A549 (cell line): ENCODE measurements around the gene CXXC5. TPM values are rescaled to one million over a fixed set of nuclear protein-coding genes. Genes with fewer than 3 reads are reported as not detected.

Experiments used
- ATAC-seq, 2 experiments: fragments of 200-7000 bp in 1 of 2; fragments of >200 bp in 1 of 2; cut with Nextera tagmentation in 1 of 2; cut with Tn5 transposase in 1 of 2; 3 replicates each; pipeline versions ENCODE4 v1.8.0 to v1.9.1; 2018 to 2020; ENCODE audit warnings: mild to moderate bottlenecking in 1 of 2, moderate library complexity in 1 of 2
- CTCF ChIA-PET: fragments of 300-600 bp; sonication (Branson Sonifier 250); formaldehyde crosslinking; extraction: SDS; loops from one replicate; lab custom pipeline; 2021; ENCODE audit warnings: antibody characterized with exemption, inconsistent platforms; lab: Yijun Ruan, JAX
- POLR2A ChIA-PET: fragments of 350-600 bp; formaldehyde crosslinking; extraction: SDS; loops from one replicate; lab custom pipeline; 2021; ENCODE audit warnings: antibody characterized with exemption, inconsistent platforms; lab: Yijun Ruan, JAX
- DNase-seq, 2 experiments: peaks; one replicate each; pipeline versions ENCODE4 v3.0.0 to v3.0.0-alpha.2; 2011 to 2016; ENCODE audit warnings: low read depth in 1 of 2, low spot score in 1 of 2
- FAIRE-seq: peaks from 2 replicates; lab custom pipeline; 2011; peaks lifted over from hg19 to GRCh38; lab: Jason Lieb, UNC
- H3K27ac ChIP-seq, 2 experiments: fragments of >200 bp; sonication (Bioruptor Twin); formaldehyde crosslinking; 3 replicates each; pipeline ENCODE4 v1.5.1; 2016 to 2017
- H3K4me1 ChIP-seq: fragments of >200 bp; sonication (Bioruptor Twin); formaldehyde crosslinking; 3 replicates; pipeline ENCODE4 v1.6.1; 2016
- H3K4me2 ChIP-seq: fragments of >200 bp; sonication (Bioruptor Twin); formaldehyde crosslinking; 3 replicates; pipeline ENCODE4 v1.6.1; 2016
- H3K4me3 ChIP-seq: fragments of >200 bp; sonication (Bioruptor Twin); formaldehyde crosslinking; 3 replicates; pipeline ENCODE4 v1.5.1; 2016
- H3K9me3 ChIP-seq: fragments of >200 bp; sonication (Bioruptor Twin); formaldehyde crosslinking; 3 replicates; pipeline ENCODE4 v1.6.1; 2016
- ATOH8 ChIP-seq: fragments of 250-450 bp; sonication (Bioruptor Pico); IDR thresholded peaks from 2 replicates; pipeline ENCODE4 v1.5.0; 2020; ENCODE audit warnings: low read depth, mild to moderate bottlenecking, moderate library complexity
- BHLHE40 ChIP-seq: IDR thresholded peaks from 2 replicates; pipeline ENCODE4 v1.6.1; 2012; ENCODE audit warnings: low read depth, low read length, inconsistent platforms
- CBX2 ChIP-seq: fragments of 200-600 bp; sonication (generic); IDR thresholded peaks from 2 replicates; pipeline ENCODE4 v1.6.1; 2016; ENCODE audit warnings: low read depth, mild to moderate bottlenecking, borderline replicate concordance
- CHD2 ChIP-seq: fragments of 150-350 bp; IDR thresholded peaks from 2 replicates; pipeline ENCODE4 v1.6.1; 2014; ENCODE audit warnings: low read length; ENCODE audit not compliant: partially characterized antibody
- CHD4 ChIP-seq: fragments of 200-600 bp; sonication (generic); IDR thresholded peaks from 2 replicates; pipeline ENCODE4 v1.6.1; 2016; ENCODE audit warnings: antibody characterized with exemption, mild to moderate bottlenecking, borderline replicate concordance
- HES2 ChIP-seq: fragments of >200 bp; sonication (Bioruptor Twin); formaldehyde crosslinking; IDR thresholded peaks from 2 replicates; pipeline ENCODE4 v1.6.1; 2016
- HEYL ChIP-seq: fragments of 250-450 bp; sonication (Bioruptor Pico); IDR thresholded peaks from 2 replicates; pipeline ENCODE4 v1.8.0; 2021; ENCODE audit warnings: mild to moderate bottlenecking, moderate library complexity
- KDM1A ChIP-seq: fragments of 200-600 bp; sonication (generic); IDR thresholded peaks from 2 replicates; pipeline ENCODE4 v1.6.1; 2016; ENCODE audit warnings: low read depth, mild to moderate bottlenecking
- MAZ ChIP-seq: fragments of 150-350 bp; IDR thresholded peaks from 2 replicates; pipeline ENCODE4 v1.6.1; 2014; ENCODE audit warnings: antibody characterized with exemption, low read depth, low read length, borderline replicate concordance
- NFE2L2 ChIP-seq: fragments of 150-350 bp; conservative IDR thresholded peaks from 2 replicates; pipeline ENCODE4 v1.6.1; 2014; ENCODE audit warnings: low read length
- PBX3 ChIP-seq: IDR thresholded peaks from 2 replicates; pipeline ENCODE4 v1.6.1; 2012
- PHF8 ChIP-seq: fragments of 200-600 bp; sonication (generic); IDR thresholded peaks from 2 replicates; pipeline ENCODE4 v1.6.1; 2016; ENCODE audit warnings: low read depth, mild to moderate bottlenecking, antibody characterized with exemption, moderate library complexity, borderline replicate concordance
- POLR2AphosphoS2 ChIP-seq: conservative IDR thresholded peaks from 2 replicates; pipeline ENCODE4 v1.6.1; 2012; ENCODE audit warnings: low read length, improper control_type of control experiment, inconsistent platforms
- RARB ChIP-seq: fragments of 250-450 bp; sonication (Bioruptor Pico); IDR thresholded peaks from 2 replicates; pipeline ENCODE4 v1.8.0; 2021; ENCODE audit warnings: mild to moderate bottlenecking, moderate library complexity
- REST ChIP-seq: fragments of 200-600 bp; sonication (generic); IDR thresholded peaks from 2 replicates; pipeline ENCODE4 v1.6.1; 2016; ENCODE audit warnings: antibody characterized with exemption, mild to moderate bottlenecking, moderate library complexity
- ZC3H11A ChIP-seq: fragments of 450-650 bp; IDR thresholded peaks from 2 replicates; pipeline ENCODE4 v1.6.1; 2014; ENCODE audit warnings: antibody characterized with exemption, mild to moderate bottlenecking
- ZNF302 ChIP-seq: fragments of 250-450 bp; sonication (Bioruptor Pico); IDR thresholded peaks from 2 replicates; pipeline ENCODE4 v1.9.0; 2021; ENCODE audit warnings: inconsistent platforms, mild to moderate bottlenecking, moderate library complexity
- WGBS: methylation state at CpG from one replicate; pipeline ENCODE4 v1.1.6; 2017; ENCODE audit errors: missing lambda C conversion rate; 5-methylcytosine and 5-hydroxymethylcytosine counted together
- polyA plus RNA-seq, 4 experiments: library from polyadenylated mRNA; depleted of rRNA in 3 of 4; stranded (reverse); fragments of >200 nt; fragmentation: RNase III in 1 of 4; extraction: RNeasy Plus Mini Kit Qiagen cat#74134 plus additional on column Dnase treatment in 1 of 4; gene quantifications; 2 replicates in 3 of 4; 3 replicates in 1 of 4; pipeline ENCODE4 v1.2.3, GENCODE V29; 2011 to 2017
- TF ChIP-seq, protein P1 (sequence below): fragments of 450-650 bp; IDR thresholded peaks from 2 replicates; pipeline ENCODE4 v1.6.1; 2014; ENCODE audit warnings: antibody characterized with exemption

CXXC5 gene
- polyA plus RNA-seq, 2 of the 4 experiments (the other 2 are of a cell fraction): 18.1 to 32.5 TPM

- FAIRE-seq (no peak), DNase-seq (no peak), ATAC-seq (no peak; a peak in 1 of 6 replicates)
- ChIA-PET POLR2A (no interaction called here), CTCF (interaction anchor here (1.3 to 1.5 kb wide), 3 partner anchors 13 to 73 kb away, joined by 3 to 6 read pairs (median 4); no protein-coding TSS in a partner anchor)
- TF ChIP-seq POLR2AphosphoS2 (no peak), REST (no peak), KDM1A (no peak), ZNF302 (CRISPR knock-in tag) (no peak), BHLHE40 (no peak), CBX2 (no peak), HES2 (no peak), NFE2L2 (no peak), RARB (CRISPR knock-in tag) (no peak), CHD2 (no peak), MAZ (no peak), PHF8 (no peak), PBX3 (no peak)
- TF ChIP-seq, protein P1, sequence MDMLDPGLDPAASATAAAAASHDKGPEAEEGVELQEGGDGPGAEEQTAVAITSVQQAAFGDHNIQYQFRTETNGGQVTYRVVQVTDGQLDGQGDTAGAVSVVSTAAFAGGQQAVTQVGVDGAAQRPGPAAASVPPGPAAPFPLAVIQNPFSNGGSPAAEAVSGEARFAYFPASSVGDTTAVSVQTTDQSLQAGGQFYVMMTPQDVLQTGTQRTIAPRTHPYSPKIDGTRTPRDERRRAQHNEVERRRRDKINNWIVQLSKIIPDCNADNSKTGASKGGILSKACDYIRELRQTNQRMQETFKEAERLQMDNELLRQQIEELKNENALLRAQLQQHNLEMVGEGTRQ: no peak
- Histone ChIP-seq H3K4me3 (no peak overlapping the region), H3K4me1 (peaks cover 25% of the 10 kb centered on the region), H3K4me2 (no peak overlapping the region), H3K27ac (peak overlapping the region in 1 of 2 experiments; percentile 8; a peak in 1 of 6 replicates), H3K9me3 (no peaks in the 10 kb centered on the region)
- 60% methylated on average over 9 of the region's 10 CpGs for WGBS
Measured at GRCh38 chr5:139705655-139706587, 57.8 kb downstream of the CXXC5 start.

DNA sequence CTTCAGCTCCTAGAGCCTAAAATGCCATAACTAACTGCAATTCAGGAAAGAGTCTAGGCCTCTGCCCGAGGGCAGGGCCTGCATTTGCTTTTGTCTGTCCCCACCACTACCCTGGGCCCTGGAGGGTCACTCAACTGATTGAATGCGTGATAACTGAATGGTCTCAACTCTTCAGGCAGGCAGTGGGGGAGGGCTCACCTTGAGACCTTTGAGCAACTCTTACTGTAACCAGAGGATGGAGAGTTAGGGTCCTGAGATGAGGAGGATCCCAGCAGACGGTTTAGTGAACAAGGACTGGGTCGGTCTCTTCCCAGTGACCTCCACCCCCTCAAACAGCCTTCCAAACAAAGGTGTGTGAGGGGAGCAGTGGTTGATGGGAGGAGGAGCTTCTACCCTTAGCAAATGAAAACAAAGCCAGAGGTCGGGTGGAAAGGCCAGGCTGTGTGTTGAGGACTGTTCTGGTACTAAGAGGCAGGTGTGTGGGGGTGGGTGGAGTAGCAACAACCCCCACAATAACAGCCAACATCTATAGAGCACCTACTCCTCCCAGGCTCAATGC is 59.4 kb downstream of the CXXC5 start:
- Histone ChIP-seq H3K4me1 (peaks cover 19% of the 10 kb centered on the region; the same call in 2 of the 3 replicates), H3K4me2 (no peak overlapping the region), H3K9me3 (no peaks in the 10 kb centered on the region), H3K4me3 (no peak overlapping the region), H3K27ac (peak overlapping the region in 1 of 2 experiments; percentile 87; a peak in 3 of 6 replicates)
- CTCF ChIA-PET: interaction anchor here (1.5 to 6.6 kb wide), 4 partner anchors 18 to 74 kb away, joined by 3 to 46 read pairs (median 19); no protein-coding TSS in a partner anchor
- no peak for FAIRE-seq
- DNase-seq: no peak
- POLR2A ChIA-PET: no interaction called here
- no peak for ATAC-seq
- no peak for TF ChIP-seq ZC3H11A
- TF ChIP-seq KDM1A: no peak
- no peak for TF ChIP-seq REST
- no peak for TF ChIP-seq HEYL (CRISPR knock-in tag)
- TF ChIP-seq POLR2AphosphoS2: no peak
- no peak for TF ChIP-seq CHD4
- no peak for TF ChIP-seq ATOH8 (CRISPR knock-in tag)
- WGBS: 79% methylated on average over 5 of the region's 5 CpGs
